HEK293T (cell line): ENCODE measurements around the gene RD3L.

Experiments used
- CTCF ChIA-PET: fragments of 350-600 bp; formaldehyde crosslinking; extraction: SDS; loops from one replicate; lab custom pipeline; 2021; ENCODE audit warnings: antibody characterized with exemption, inconsistent platforms; lab: Yijun Ruan, JAX
- POLR2A ChIA-PET: fragments of 350-600 bp; formaldehyde crosslinking; extraction: SDS; loops from one replicate; lab custom pipeline; 2020; ENCODE audit warnings: antibody characterized with exemption, inconsistent platforms; lab: Yijun Ruan, JAX
- DNase-seq: peaks from one replicate; pipeline ENCODE4 v3.0.0; 2012; ENCODE audit warnings: mixed read lengths; ENCODE audit errors: extremely low spot score
- ARNT ChIP-seq: fragments of 450-650 bp; IDR thresholded peaks from 2 replicates; pipeline ENCODE4 v1.6.1; 2017; ENCODE audit warnings: mild to moderate bottlenecking
- BHLHE40 ChIP-seq: fragments of 450-650 bp; IDR thresholded peaks from 2 replicates; pipeline ENCODE4 v1.6.1; 2016; ENCODE audit warnings: mild to moderate bottlenecking, moderate library complexity, borderline replicate concordance
- CTBP1 ChIP-seq: fragments of 450-650 bp; IDR thresholded peaks from 2 replicates; pipeline ENCODE4 v1.6.1; 2016; ENCODE audit warnings: borderline replicate concordance
- ELF4 ChIP-seq: fragments of 450-650 bp; IDR thresholded peaks from 2 replicates; pipeline ENCODE4 v1.6.1; 2017; ENCODE audit warnings: antibody characterized with exemption
- FOXA1 ChIP-seq: fragments of 450-650 bp; IDR thresholded peaks from 2 replicates; pipeline ENCODE4 v1.6.1; 2016; ENCODE audit warnings: mild to moderate bottlenecking
- FOXK2 ChIP-seq: fragments of 450-650 bp; IDR thresholded peaks from 2 replicates; pipeline ENCODE4 v1.6.1; 2016; ENCODE audit warnings: mild to moderate bottlenecking
- FOXM1 ChIP-seq: fragments of 450-650 bp; IDR thresholded peaks from 2 replicates; pipeline ENCODE4 v1.6.1; 2017; ENCODE audit warnings: mild to moderate bottlenecking, borderline replicate concordance
- HDGF ChIP-seq: fragments of 450-650 bp; IDR thresholded peaks from 2 replicates; pipeline ENCODE4 v1.6.1; 2017; ENCODE audit warnings: antibody characterized with exemption, borderline replicate concordance
- L3MBTL2 ChIP-seq: fragments of 450-650 bp; conservative IDR thresholded peaks from 2 replicates; pipeline ENCODE4 v1.6.1; 2016; ENCODE audit warnings: mild to moderate bottlenecking
- LEF1 ChIP-seq: fragments of 450-650 bp; IDR thresholded peaks from 2 replicates; pipeline ENCODE4 v1.6.1; 2017; ENCODE audit warnings: mild to moderate bottlenecking, borderline replicate concordance
- NFRKB ChIP-seq: fragments of 450-650 bp; IDR thresholded peaks from 2 replicates; pipeline ENCODE4 v1.6.1; 2016; ENCODE audit warnings: mild to moderate bottlenecking, moderate library complexity
- PKNOX1 ChIP-seq: fragments of 450-650 bp; IDR thresholded peaks from 2 replicates; pipeline ENCODE4 v1.6.1; 2016
- SP1 ChIP-seq: fragments of 450-650 bp; IDR thresholded peaks from 2 replicates; pipeline ENCODE4 v1.6.1; 2017
- SUZ12 ChIP-seq: fragments of 450-650 bp; IDR thresholded peaks from 2 replicates; pipeline ENCODE4 v1.6.1; 2016; ENCODE audit warnings: mild to moderate bottlenecking
- TARDBP ChIP-seq: fragments of 450-650 bp; IDR thresholded peaks from 2 replicates; pipeline ENCODE4 v1.6.1; 2016
- ZNF384 ChIP-seq: fragments of 450-650 bp; IDR thresholded peaks from 2 replicates; pipeline ENCODE4 v1.6.1; 2016

Gene RD3L

GRCh38 chr14:103920981-103921854, 21.1 kb downstream of the RD3L start:
- POLR2A ChIA-PET = no interaction called here
- peak; percentile 97 for DNase-seq
- CTCF ChIA-PET = interaction anchor here (0.6 to 1.7 kb wide), 4 partner anchors 20 to 115 kb away, joined by 3 to 5 read pairs (median 4); no protein-coding TSS in a partner anchor
- TF ChIP-seq LEF1 (no peak), ELF4 (peak; percentile 53; the same call in 1 of the 2 replicates), NFRKB (no peak), FOXM1 (no peak)

GRCh38 chr14:103916636-103917262, 25.6 kb downstream of the RD3L start:
- ChIA-PET CTCF (interaction anchor here (0.6 to 3.5 kb wide), 5 partner anchors 16 to 308 kb away, joined by 3 to 18 read pairs (median 3); no protein-coding TSS in a partner anchor), POLR2A (interaction anchor here (0.6 kb wide), 1 partner anchor 21 kb away, joined by 3 read pairs; no protein-coding TSS in a partner anchor)
- TF ChIP-seq ZNF384 (no peak), TARDBP (no peak), NFRKB (no peak), ARNT (no peak), HDGF (no peak), FOXK2 (no peak), FOXM1 (no peak), CTBP1 (no peak), SUZ12 (no peak), LEF1 (no peak), BHLHE40 (no peak)
- no peak for DNase-seq

GRCh38 chr14:103915616-103916015, 26.7 kb downstream of the RD3L start:
- DNase-seq = no peak
- ChIA-PET POLR2A (no interaction called here), CTCF (interaction anchor here (1.0 to 3.5 kb wide), 2 partner anchors 15 to 17 kb away, joined by 4 to 18 read pairs; no protein-coding TSS in a partner anchor)
- TF ChIP-seq PKNOX1 (no peak), CTBP1 (no peak), L3MBTL2 (no peak), SP1 (no peak), TARDBP (no peak), FOXM1 (no peak), SUZ12 (no peak)

- ChIA-PET CTCF (interaction anchor here (1.0 to 2.9 kb wide), 6 partner anchors 10 to 343 kb away, joined by 3 to 21 read pairs (median 6); no protein-coding TSS in a partner anchor), POLR2A (interaction anchor here (1.1 kb wide), 1 partner anchor 12 kb away, joined by 3 read pairs; no protein-coding TSS in a partner anchor)
- no peak for DNase-seq
- TF ChIP-seq L3MBTL2 = no peak
- no peak for TF ChIP-seq NFRKB
- no peak for TF ChIP-seq SP1
- no peak for TF ChIP-seq FOXK2
- no peak for TF ChIP-seq FOXM1
- no peak for TF ChIP-seq ARNT
- no peak for TF ChIP-seq TARDBP
- TF ChIP-seq HDGF = no peak
- TF ChIP-seq ELF4 = no peak
- no peak for TF ChIP-seq CTBP1
- no peak for TF ChIP-seq PKNOX1
- TF ChIP-seq BHLHE40 = no peak
- TF ChIP-seq FOXA1 = no peak
- TF ChIP-seq ZNF384 = no peak
- no peak for TF ChIP-seq LEF1
- TF ChIP-seq SUZ12 = no peak
Measured at GRCh38 chr14:103910984-103911383, 31.3 kb downstream of the RD3L start.

GRCh38 chr14:103910262-103910935, 31.9 kb downstream of the RD3L start:
- CTCF ChIA-PET = interaction anchor here (0.6 to 2.9 kb wide), 7 partner anchors 9 to 342 kb away, joined by 3 to 21 read pairs (median 4); partner anchors contain the start of gene RD3L
- POLR2A ChIA-PET = interaction anchor here (1.1 kb wide), 1 partner anchor 12 kb away, joined by 3 read pairs; no protein-coding TSS in a partner anchor
- no peak for TF ChIP-seq L3MBTL2
- peak; percentile 79 for DNase-seq

- no peak for DNase-seq
- CTCF ChIA-PET = interaction anchor here (0.6 to 2.9 kb wide), 9 partner anchors 9 to 342 kb away, joined by 3 to 21 read pairs (median 4); partner anchors contain the start of gene RD3L
- POLR2A ChIA-PET = interaction anchor here (1.1 kb wide), 1 partner anchor 11 kb away, joined by 3 read pairs; no protein-coding TSS in a partner anchor
- TF ChIP-seq TARDBP (no peak), CTBP1 (no peak), NFRKB (no peak), FOXA1 (no peak), FOXK2 (no peak)
Measured at GRCh38 chr14:103909531-103910261, 32.6 kb downstream of the RD3L start.
